ENCODE measurements around the gene MANEAL. TPM values are rescaled to one million over a fixed set of nuclear protein-coding genes. Genes with fewer than 3 reads are reported as not detected.

MANEAL gene
- total RNA-seq, 1 experiment from 2014 or later, result 6.4 TPM

DNA sequence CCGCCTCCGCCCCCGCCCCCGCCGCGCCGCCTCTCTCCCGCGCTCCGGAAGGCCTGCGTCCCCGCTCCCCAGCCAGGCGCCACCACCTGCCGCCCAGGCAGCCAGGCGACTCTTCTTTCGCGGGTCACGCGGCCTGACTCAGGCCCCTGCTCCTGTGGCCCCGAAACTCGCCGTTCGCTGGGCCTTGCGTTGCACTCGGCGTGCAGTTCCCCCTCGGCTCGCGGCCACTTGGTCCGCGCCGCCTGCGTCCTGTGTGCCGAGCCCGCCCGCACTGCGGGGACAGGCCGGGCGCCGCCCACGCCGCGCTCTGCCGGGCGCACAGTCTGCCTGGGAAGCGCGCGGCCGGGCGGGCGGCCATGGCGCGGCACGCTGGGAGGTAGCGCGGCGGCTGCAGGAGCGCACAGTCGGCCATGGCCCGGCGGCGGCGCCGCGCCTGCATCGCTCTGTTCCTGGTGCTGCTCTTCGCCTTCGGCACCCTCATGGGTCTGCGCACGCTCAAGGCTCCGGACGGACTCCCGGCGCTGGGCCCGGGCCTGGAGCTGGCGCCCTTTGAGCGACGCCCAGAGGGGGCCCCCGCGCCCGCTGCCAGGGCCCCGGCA is at the start of gene MANEAL (continued):
- TF ChIP-seq, protein P1, sequence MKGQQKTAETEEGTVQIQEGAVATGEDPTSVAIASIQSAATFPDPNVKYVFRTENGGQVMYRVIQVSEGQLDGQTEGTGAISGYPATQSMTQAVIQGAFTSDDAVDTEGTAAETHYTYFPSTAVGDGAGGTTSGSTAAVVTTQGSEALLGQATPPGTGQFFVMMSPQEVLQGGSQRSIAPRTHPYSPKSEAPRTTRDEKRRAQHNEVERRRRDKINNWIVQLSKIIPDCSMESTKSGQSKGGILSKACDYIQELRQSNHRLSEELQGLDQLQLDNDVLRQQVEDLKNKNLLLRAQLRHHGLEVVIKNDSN (CRISPR knock-in tag; IDR thresholded peaks at IDR 0.05), result no peak
- no peak for TF ChIP-seq OVOL2 (CRISPR knock-in tag; IDR thresholded peaks at IDR 0.05; ENCODE audit: borderline replicate concordance)
- TF ChIP-seq ELF4 (CRISPR knock-in tag; IDR thresholded peaks at IDR 0.05; ENCODE audit: low read depth), result no peak
- TF ChIP-seq IRF2 (CRISPR knock-in tag; IDR thresholded peaks at IDR 0.05; ENCODE audit: borderline replicate concordance, low read depth), result no peak
- no peak for TF ChIP-seq TP53 (CRISPR knock-in tag; IDR thresholded peaks at IDR 0.05)
- no peak for TF ChIP-seq SMAD3 (CRISPR knock-in tag; IDR thresholded peaks at IDR 0.05; ENCODE audit: borderline replicate concordance)
- 0 out of 2 replicates have a peak, but pooled peaks have one; percentile 36 for TF ChIP-seq TEAD1 (CRISPR knock-in tag; IDR thresholded peaks at IDR 0.05)
- no peak; the same call in 1 of the 2 replicates for TF ChIP-seq FOXP1 (CRISPR knock-in tag; IDR thresholded peaks at IDR 0.05; ENCODE audit: borderline replicate concordance)
- peak; percentile 25; the same call in 1 of the 2 replicates for TF ChIP-seq TCF7 (CRISPR knock-in tag; IDR thresholded peaks at IDR 0.05; ENCODE audit: low read depth)
- no peak for TF ChIP-seq ATF6 (CRISPR knock-in tag; IDR thresholded peaks at IDR 0.05)
- TF ChIP-seq ERG (CRISPR knock-in tag; IDR thresholded peaks at IDR 0.05), result no peak
- no peak for TF ChIP-seq JAZF1 (CRISPR knock-in tag; IDR thresholded peaks at IDR 0.05)
- TF ChIP-seq ZNF423 (CRISPR knock-in tag; IDR thresholded peaks at IDR 0.05), result no peak

- Mint-ChIP-seq H3K36me3 (no peaks in the 10 kb centered on the region), H3K27ac (no peak overlapping the region), H3K4me3 (no peak overlapping the region), H3K9me3 (peaks cover 5% of the 10 kb centered on the region), H3K27me3 (ENCODE audit: low read depth) (peaks cover 39% of the 10 kb centered on the region), H3K4me1 (no peaks in the 10 kb centered on the region)
- POLR2A ChIA-PET, result no interaction called here
- TF ChIP-seq MYBL2 (CRISPR knock-in tag; IDR thresholded peaks at IDR 0.05) (no peak), CTCF (IDR thresholded peaks at IDR 0.05) (no peak), ZNF121 (CRISPR knock-in tag; IDR thresholded peaks at IDR 0.05) (no peak), TEAD1 (CRISPR knock-in tag; IDR thresholded peaks at IDR 0.05) (no peak), GRHL2 (CRISPR knock-in tag; IDR thresholded peaks at IDR 0.05; ENCODE audit: insufficient replicate concordance, severe bottlenecking) (no peak), JAZF1 (CRISPR knock-in tag; IDR thresholded peaks at IDR 0.05) (no peak), CBFB (CRISPR knock-in tag; IDR thresholded peaks at IDR 0.05; ENCODE audit: low read depth) (no peak), AFF4 (CRISPR knock-in tag; IDR thresholded peaks at IDR 0.05; ENCODE audit: borderline replicate concordance) (no peak), PRRX2 (CRISPR knock-in tag; IDR thresholded peaks at IDR 0.05) (no peak), SMAD3 (CRISPR knock-in tag; IDR thresholded peaks at IDR 0.05; ENCODE audit: borderline replicate concordance) (no peak), ETV6 (CRISPR knock-in tag; IDR thresholded peaks at IDR 0.05) (no peak), MLX (CRISPR knock-in tag; IDR thresholded peaks at IDR 0.05) (no peak)
- TF ChIP-seq, protein P2, sequence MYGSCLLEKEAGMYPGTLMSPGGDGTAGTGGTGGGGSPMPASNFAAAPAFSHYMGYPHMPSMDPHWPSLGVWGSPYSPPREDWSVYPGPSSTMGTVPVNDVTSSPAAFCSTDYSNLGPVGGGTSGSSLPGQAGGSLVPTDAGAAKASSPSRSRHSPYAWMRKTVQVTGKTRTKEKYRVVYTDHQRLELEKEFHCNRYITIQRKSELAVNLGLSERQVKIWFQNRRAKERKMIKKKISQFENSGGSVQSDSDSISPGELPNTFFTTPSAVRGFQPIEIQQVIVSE (CRISPR knock-in tag; IDR thresholded peaks at IDR 0.05; ENCODE audit: borderline replicate concordance), result no peak
- TF ChIP-seq, protein P3, sequence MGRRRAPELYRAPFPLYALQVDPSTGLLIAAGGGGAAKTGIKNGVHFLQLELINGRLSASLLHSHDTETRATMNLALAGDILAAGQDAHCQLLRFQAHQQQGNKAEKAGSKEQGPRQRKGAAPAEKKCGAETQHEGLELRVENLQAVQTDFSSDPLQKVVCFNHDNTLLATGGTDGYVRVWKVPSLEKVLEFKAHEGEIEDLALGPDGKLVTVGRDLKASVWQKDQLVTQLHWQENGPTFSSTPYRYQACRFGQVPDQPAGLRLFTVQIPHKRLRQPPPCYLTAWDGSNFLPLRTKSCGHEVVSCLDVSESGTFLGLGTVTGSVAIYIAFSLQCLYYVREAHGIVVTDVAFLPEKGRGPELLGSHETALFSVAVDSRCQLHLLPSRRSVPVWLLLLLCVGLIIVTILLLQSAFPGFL (CRISPR knock-in tag; IDR thresholded peaks at IDR 0.05; ENCODE audit: borderline replicate concordance), result no peak
- DNase-seq (ENCODE audit: low spot score) (no peak), ATAC-seq (no peak)
- CTCF ChIA-PET, result no interaction called here
Observed at GRCh38 chr1:37746806-37747205, 46.8 kb upstream of the MANEAL start.
